ENCODE measurements around the gene AKT2.

The AKT2 gene

GRCh38 chr19:40298026-40298425 is 12.9 kb upstream of the AKT2 start:
- no peak for DNase-seq

- no peak for DNase-seq
These were observed 9.4 kb upstream of the AKT2 start for GRCh38 chr19:40294560-40294959.

GRCh38 chr19:40286971-40287421 is 1.9 kb upstream of the AKT2 start:
- DNase-seq = no peak

GRCh38 chr19:40286235-40286970 is 1.3 kb upstream of the AKT2 start:
- no peak for DNase-seq

GRCh38 chr19:40285353-40286234 is 449 bp upstream of the AKT2 start:
- DNase-seq = peak; percentile 98

GRCh38 chr19:40284251-40284500 is 969 bp downstream of the AKT2 start:
- no peak for DNase-seq

GRCh38 chr19:40283414-40284250 is 1.5 kb downstream of the AKT2 start:
- no peak for DNase-seq

- no peak for DNase-seq
These were observed 2.2 kb downstream of the AKT2 start for GRCh38 chr19:40282920-40283319.

- DNase-seq = no peak
These were observed 3.0 kb downstream of the AKT2 start for GRCh38 chr19:40282209-40282580.

GRCh38 chr19:40281381-40282208 is 3.5 kb downstream of the AKT2 start:
- DNase-seq = no peak

GRCh38 chr19:40280608-40281221 is 4.4 kb downstream of the AKT2 start:
- DNase-seq = no peak

- DNase-seq = no peak
These were observed 5.2 kb downstream of the AKT2 start for GRCh38 chr19:40279761-40280607.

GRCh38 chr19:40279120-40279551 is 6.0 kb downstream of the AKT2 start:
- no peak for DNase-seq

GRCh38 chr19:40278361-40279035 is 6.6 kb downstream of the AKT2 start:
- DNase-seq = no peak

- no peak for DNase-seq
These were observed 7.6 kb downstream of the AKT2 start for GRCh38 chr19:40277356-40278059.

- DNase-seq = no peak
These were observed 10.3 kb downstream of the AKT2 start for GRCh38 chr19:40274585-40275544.

- DNase-seq = no peak
These were observed 11.4 kb downstream of the AKT2 start for GRCh38 chr19:40273469-40274360.

GRCh38 chr19:40272261-40272660 is 12.9 kb downstream of the AKT2 start:
- DNase-seq = no peak
